ENCODE data around the gene ZC3H18.

- TF ChIP-seq ATF1 (CRISPR knock-in tag; IDR thresholded peaks at IDR 0.05) = no peak
- TF ChIP-seq IRF2 (CRISPR knock-in tag; IDR thresholded peaks at IDR 0.05; ENCODE audit: borderline replicate concordance, low read depth) = no peak
- TF ChIP-seq, protein P1, sequence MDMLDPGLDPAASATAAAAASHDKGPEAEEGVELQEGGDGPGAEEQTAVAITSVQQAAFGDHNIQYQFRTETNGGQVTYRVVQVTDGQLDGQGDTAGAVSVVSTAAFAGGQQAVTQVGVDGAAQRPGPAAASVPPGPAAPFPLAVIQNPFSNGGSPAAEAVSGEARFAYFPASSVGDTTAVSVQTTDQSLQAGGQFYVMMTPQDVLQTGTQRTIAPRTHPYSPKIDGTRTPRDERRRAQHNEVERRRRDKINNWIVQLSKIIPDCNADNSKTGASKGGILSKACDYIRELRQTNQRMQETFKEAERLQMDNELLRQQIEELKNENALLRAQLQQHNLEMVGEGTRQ (CRISPR knock-in tag; IDR thresholded peaks at IDR 0.05) = no peak
- TF ChIP-seq CTCF (IDR thresholded peaks at IDR 0.05) = no peak
- TF ChIP-seq ZNF121 (CRISPR knock-in tag; IDR thresholded peaks at IDR 0.05) = no peak
- TF ChIP-seq FOXK1 (CRISPR knock-in tag; IDR thresholded peaks at IDR 0.05) = no peak
- TF ChIP-seq ESRRA (CRISPR knock-in tag; IDR thresholded peaks at IDR 0.05; ENCODE audit: borderline replicate concordance) = no peak
- no peak for TF ChIP-seq GABPB1 (CRISPR knock-in tag; IDR thresholded peaks at IDR 0.05)
- TF ChIP-seq, protein P2, sequence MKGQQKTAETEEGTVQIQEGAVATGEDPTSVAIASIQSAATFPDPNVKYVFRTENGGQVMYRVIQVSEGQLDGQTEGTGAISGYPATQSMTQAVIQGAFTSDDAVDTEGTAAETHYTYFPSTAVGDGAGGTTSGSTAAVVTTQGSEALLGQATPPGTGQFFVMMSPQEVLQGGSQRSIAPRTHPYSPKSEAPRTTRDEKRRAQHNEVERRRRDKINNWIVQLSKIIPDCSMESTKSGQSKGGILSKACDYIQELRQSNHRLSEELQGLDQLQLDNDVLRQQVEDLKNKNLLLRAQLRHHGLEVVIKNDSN (CRISPR knock-in tag; IDR thresholded peaks at IDR 0.05) = no peak
- TF ChIP-seq TEAD1 (CRISPR knock-in tag; IDR thresholded peaks at IDR 0.05) = no peak
- TF ChIP-seq MLX (CRISPR knock-in tag; IDR thresholded peaks at IDR 0.05) = no peak
- TF ChIP-seq ZNF219 (CRISPR knock-in tag; IDR thresholded peaks at IDR 0.05; ENCODE audit: borderline replicate concordance) = no peak
Observed at GRCh38 chr16:88676502-88677242, 106.5 kb downstream of the ZC3H18 start.

Measured in WTC11 (cell line).